ENCODE measurements around the gene TTC27. TPM values are rescaled to one million over a fixed set of nuclear protein-coding genes. Genes with fewer than 3 reads are reported as not detected.

Gene TTC27
- 11.2 and 20.9 TPM in 2 replicates for total RNA-seq

DNA sequence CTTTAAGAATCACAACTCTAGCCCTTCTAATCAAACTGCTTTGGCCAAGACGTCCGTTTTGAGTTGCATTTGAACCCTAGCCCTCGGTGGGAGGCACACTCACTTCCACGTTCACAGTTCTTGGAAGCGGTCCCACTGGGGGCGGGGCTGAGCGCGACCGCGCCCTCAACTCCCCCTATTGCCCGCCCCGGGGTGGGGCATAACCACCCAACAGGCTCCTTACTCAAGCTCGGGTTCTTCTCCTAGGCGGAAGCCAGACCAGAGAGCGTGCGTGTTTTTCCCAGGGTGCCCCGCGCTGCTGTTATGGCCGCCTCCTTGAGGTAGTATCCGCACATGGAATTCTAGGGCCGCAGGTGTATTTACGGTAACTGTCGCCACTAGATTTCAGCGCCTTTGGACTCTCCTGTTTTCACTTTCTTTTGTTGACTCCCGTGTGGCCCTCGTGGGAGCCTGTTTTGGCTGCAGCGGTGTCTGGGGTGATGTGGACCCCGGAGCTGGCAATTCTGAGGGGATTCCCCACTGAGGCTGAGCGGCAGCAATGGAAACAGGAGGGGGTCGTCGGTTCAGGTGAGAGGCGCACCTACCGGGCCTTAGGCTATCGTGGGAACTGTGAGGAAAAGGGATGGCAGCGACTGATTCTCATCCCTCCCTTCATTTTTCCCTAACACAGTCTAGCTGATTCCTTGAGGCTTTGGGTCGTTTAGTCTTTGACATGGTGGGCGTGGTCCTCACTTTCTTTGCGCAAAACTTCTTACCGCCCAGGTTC lies at the start of gene TTC27:
Gene TTC27 (plus strand): TSS at position 237 of the 766 bp plus-strand sequence. CDS start 243 bp downstream, at position 480.

